GM12892 (cell line): Measurements from ENCODE around the gene AHDC1.

ENCODE experiments used
- POLR2A ChIP-seq: IDR thresholded peaks from 2 replicates; pipeline ENCODE4 v1.6.1; 2011; ENCODE audit warnings: low read depth, low read length, control low read depth
- TAF1 ChIP-seq: IDR thresholded peaks from 2 replicates; pipeline ENCODE4 v1.6.1; 2011; ENCODE audit warnings: low read depth, mild to moderate bottlenecking, control low read depth, low read length, borderline replicate concordance

DNA sequence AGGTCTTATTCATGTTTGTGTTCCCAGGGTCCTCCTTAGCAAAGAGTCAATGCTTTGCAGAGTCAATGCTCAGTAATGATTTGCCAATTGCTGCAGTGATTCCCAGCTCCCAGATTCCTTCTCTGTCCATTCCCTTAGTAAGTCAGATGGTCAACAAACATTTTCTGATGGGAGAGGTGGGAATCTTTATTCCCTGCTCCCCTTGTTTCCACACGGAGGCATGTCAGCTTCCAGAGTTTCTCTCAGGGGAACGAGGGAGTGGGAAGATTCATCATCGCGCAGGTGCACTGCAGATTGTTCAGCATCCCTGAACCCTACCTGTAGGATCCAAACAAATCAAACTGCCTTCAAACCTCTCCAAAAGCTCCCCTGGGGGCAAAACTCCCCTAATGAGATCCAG, 7.5 kb upstream of the AHDC1 start:
- TF ChIP-seq POLR2A (no peak), TAF1 (no peak)
